A549 (cell line): ENCODE measurements around the gene CLTCL1. TPM values are rescaled to one million over a fixed set of nuclear protein-coding genes. Genes with fewer than 3 reads are reported as not detected.
A peak's percentile ranks its signal among the peaks of the same experiment; 100 is the strongest.

Source experiments
- ATAC-seq, 2 experiments: fragments of 200-7000 bp in 1 of 2; fragments of >200 bp in 1 of 2; cut with Nextera tagmentation in 1 of 2; cut with Tn5 transposase in 1 of 2; 3 replicates each; pipeline versions ENCODE4 v1.8.0 to v1.9.1; 2018 to 2020; ENCODE audit warnings: mild to moderate bottlenecking in 1 of 2, moderate library complexity in 1 of 2
- CTCF ChIA-PET: fragments of 300-600 bp; sonication (Branson Sonifier 250); formaldehyde crosslinking; extraction: SDS; loops from one replicate; lab custom pipeline; 2021; ENCODE audit warnings: antibody characterized with exemption, inconsistent platforms; lab: Yijun Ruan, JAX
- POLR2A ChIA-PET: fragments of 350-600 bp; formaldehyde crosslinking; extraction: SDS; loops from one replicate; lab custom pipeline; 2021; ENCODE audit warnings: antibody characterized with exemption, inconsistent platforms; lab: Yijun Ruan, JAX
- DNase-seq, 2 experiments: peaks; one replicate each; pipeline versions ENCODE4 v3.0.0 to v3.0.0-alpha.2; 2011 to 2016; ENCODE audit warnings: low read depth in 1 of 2, low spot score in 1 of 2
- FAIRE-seq: peaks from 2 replicates; lab custom pipeline; 2011; peaks lifted over from hg19 to GRCh38; lab: Jason Lieb, UNC
- H3K27ac ChIP-seq, 2 experiments: fragments of >200 bp; sonication (Bioruptor Twin); formaldehyde crosslinking; 3 replicates each; pipeline ENCODE4 v1.5.1; 2016 to 2017
- H3K4me1 ChIP-seq: fragments of >200 bp; sonication (Bioruptor Twin); formaldehyde crosslinking; 3 replicates; pipeline ENCODE4 v1.6.1; 2016
- H3K4me2 ChIP-seq: fragments of >200 bp; sonication (Bioruptor Twin); formaldehyde crosslinking; 3 replicates; pipeline ENCODE4 v1.6.1; 2016
- H3K4me3 ChIP-seq: fragments of >200 bp; sonication (Bioruptor Twin); formaldehyde crosslinking; 3 replicates; pipeline ENCODE4 v1.5.1; 2016
- H3K9me3 ChIP-seq: fragments of >200 bp; sonication (Bioruptor Twin); formaldehyde crosslinking; 3 replicates; pipeline ENCODE4 v1.6.1; 2016
- BCL3 ChIP-seq: fragments of >200 bp; sonication (Bioruptor Twin); formaldehyde crosslinking; IDR thresholded peaks from 3 replicates; pipeline ENCODE4 v1.6.1; 2016
- CHD2 ChIP-seq: fragments of 150-350 bp; IDR thresholded peaks from 2 replicates; pipeline ENCODE4 v1.6.1; 2014; ENCODE audit warnings: low read length; ENCODE audit not compliant: partially characterized antibody
- E2F6 ChIP-seq: IDR thresholded peaks from 2 replicates; pipeline ENCODE4 v1.6.1; 2012; ENCODE audit warnings: low read depth, borderline replicate concordance
- EHF ChIP-seq: fragments of 250-450 bp; sonication (Bioruptor Pico); IDR thresholded peaks from 2 replicates; pipeline ENCODE4 v1.5.0; 2020; ENCODE audit warnings: mild to moderate bottlenecking
- EHMT2 ChIP-seq: fragments of 200-600 bp; sonication (generic); IDR thresholded peaks from 2 replicates; pipeline ENCODE4 v1.6.1; 2016; ENCODE audit warnings: antibody characterized with exemption, low read depth, mild to moderate bottlenecking, moderate library complexity
- ESRRA ChIP-seq: fragments of 150-350 bp; IDR thresholded peaks from 2 replicates; pipeline ENCODE4 v1.6.1; 2014; ENCODE audit warnings: mild to moderate bottlenecking, low read length, borderline replicate concordance
- FOXS1 ChIP-seq: fragments of 250-450 bp; sonication (Bioruptor Pico); IDR thresholded peaks from 2 replicates; pipeline ENCODE4 v1.5.0; 2020; ENCODE audit warnings: mild to moderate bottlenecking, moderate library complexity
- HDAC2 ChIP-seq: fragments of 200-600 bp; sonication (generic); IDR thresholded peaks from 2 replicates; pipeline ENCODE4 v1.6.1; 2016
- JUN ChIP-seq, 2 experiments: fragments of >200 bp; sonication (Bioruptor Twin); formaldehyde crosslinking; IDR thresholded peaks; 2 replicates in 1 of 2; 3 replicates in 1 of 2; pipeline ENCODE4 v1.6.1; 2016 to 2017
- KDM5A ChIP-seq: fragments of 200-600 bp; sonication (generic); IDR thresholded peaks from 2 replicates; pipeline ENCODE4 v1.6.1; 2016; ENCODE audit warnings: antibody characterized with exemption, mild to moderate bottlenecking
- MAX ChIP-seq: IDR thresholded peaks from 2 replicates; pipeline ENCODE4 v1.6.1; 2012
- NPAS2 ChIP-seq: fragments of 250-450 bp; sonication (Bioruptor Pico); IDR thresholded peaks from 2 replicates; pipeline ENCODE4 v1.8.0; 2022; ENCODE audit warnings: mild to moderate bottlenecking, moderate library complexity, borderline replicate concordance
- PBX3 ChIP-seq: IDR thresholded peaks from 2 replicates; pipeline ENCODE4 v1.6.1; 2012
- PHF8 ChIP-seq: fragments of 200-600 bp; sonication (generic); IDR thresholded peaks from 2 replicates; pipeline ENCODE4 v1.6.1; 2016; ENCODE audit warnings: low read depth, mild to moderate bottlenecking, antibody characterized with exemption, moderate library complexity, borderline replicate concordance
- POLR2A ChIP-seq: IDR thresholded peaks from 2 replicates; pipeline ENCODE4 v1.6.1; 2012; ENCODE audit warnings: mild to moderate bottlenecking, low read length
- POLR2AphosphoS2 ChIP-seq: conservative IDR thresholded peaks from 2 replicates; pipeline ENCODE4 v1.6.1; 2012; ENCODE audit warnings: low read length, improper control_type of control experiment, inconsistent platforms
- RAD21 ChIP-seq, 2 experiments: fragments of >200 bp in 1 of 2; sonication (Bioruptor Twin) in 1 of 2; formaldehyde crosslinking in 1 of 2; IDR thresholded peaks in 1 of 2; conservative IDR thresholded peaks in 1 of 2; 2 replicates in 1 of 2; 3 replicates in 1 of 2; pipeline ENCODE4 v1.6.1; 2012 to 2018; ENCODE audit warnings: inconsistent platforms in 1 of 2
- ZFP36 ChIP-seq: fragments of 450-650 bp; IDR thresholded peaks from 2 replicates; pipeline ENCODE4 v1.6.1; 2014; ENCODE audit warnings: borderline replicate concordance; ENCODE audit not compliant: partially characterized antibody
- WGBS: methylation state at CpG from one replicate; pipeline ENCODE4 v1.1.6; 2017; ENCODE audit errors: missing lambda C conversion rate; 5-methylcytosine and 5-hydroxymethylcytosine counted together
- polyA minus RNA-seq: library from RNA; depleted of rRNA, polyadenylated mRNA; stranded (reverse); fragments of >200 nt; gene quantifications from 2 replicates; pipeline ENCODE4 v1.2.3, GENCODE V29; 2011; rRNA and poly(A)+ RNA removed
- polyA plus RNA-seq, 4 experiments: library from polyadenylated mRNA; depleted of rRNA in 3 of 4; stranded (reverse); fragments of >200 nt; fragmentation: RNase III in 1 of 4; extraction: RNeasy Plus Mini Kit Qiagen cat#74134 plus additional on column Dnase treatment in 1 of 4; gene quantifications; 2 replicates in 3 of 4; 3 replicates in 1 of 4; pipeline ENCODE4 v1.2.3, GENCODE V29; 2011 to 2017

Gene CLTCL1
- polyA plus RNA-seq (2011; rRNA removed) (8.6 and 13.0 TPM in 2 replicates), polyA plus RNA-seq (2017; fragmentation: RNase III; extraction: RNeasy Plus Mini Kit Qiagen cat#74134 plus additional on column Dnase treatment) (10.6 to 12.0 TPM (median 11.6 TPM) in 3 replicates), polyA minus RNA-seq (31.3 and 41.0 TPM in 2 replicates)
- 11.5 and 15.8 TPM in 2 replicates for polyA plus RNA-seq (2012; cell fraction: cytosol; rRNA removed)
- polyA plus RNA-seq (2012; cell fraction: nucleus; rRNA removed) = 57.2 and 61.3 TPM in 2 replicates

GRCh38 chr22:19291580-19292457 lies at the start of gene CLTCL1:
CLTCL1 (minus strand) TSS chr22:19291719; CDS start chr22:19291641, 78 bp downstream.
- ATAC-seq (peak; percentile 56 to 61), DNase-seq (peak; percentile 59 to 70), FAIRE-seq (no peak)
- no peaks in the 10 kb centered on the region for H3K9me3 ChIP-seq
- TF ChIP-seq PBX3 = peak; percentile 88
- TF ChIP-seq PHF8 = 0 out of 2 replicates have a peak, but pooled peaks have one; percentile 31
- peak; percentile 51 for TF ChIP-seq CHD2
- peak in 1 of 2 experiments; percentile 64; a peak in 2 of 5 replicates for TF ChIP-seq JUN (IDR thresholded peaks at IDR 0.05)
- no peak for TF ChIP-seq HDAC2
- TF ChIP-seq KDM5A = no peak
- peak; percentile 10 for TF ChIP-seq MAX
- 0 out of 3 replicates have a peak, but pooled peaks have one; percentile 41 for TF ChIP-seq BCL3
- no peak for TF ChIP-seq ESRRA
- no peak for TF ChIP-seq EHMT2
- no peak for TF ChIP-seq ZFP36
- 0 out of 5 replicates have a peak, but pooled peaks of 1 of the 2 experiments have one; percentile 6 for TF ChIP-seq RAD21 (conservative IDR thresholded peaks at IDR 0.05 in 1 of 2, IDR thresholded peaks at IDR 0.05 in 1 of 2)
- peak; percentile 55 for TF ChIP-seq POLR2A
- 0 out of 2 replicates have a peak, but pooled peaks have one; percentile 19 for TF ChIP-seq E2F6
- TF ChIP-seq NPAS2 (CRISPR knock-in tag) = no peak
- H3K27ac ChIP-seq = peak within 1 kb of the TSS; percentile 94 to 99
- ChIA-PET CTCF (interaction anchor here (1.3 to 1.5 kb wide), 2 partner anchors 8 kb away, joined by 3 to 4 read pairs; no protein-coding TSS in a partner anchor), POLR2A (interaction anchor here (1.1 kb wide), 2 partner anchors 17 to 20 kb away, joined by 3 to 6 read pairs; no protein-coding TSS in a partner anchor)
- peak within 1 kb of the TSS; percentile 98 for H3K4me2 ChIP-seq
- H3K4me1 ChIP-seq = peaks cover 45% of the 10 kb centered on the region
- 0% methylated on average over 4 of the region's 74 CpGs for WGBS
- H3K4me3 ChIP-seq = peak within 1 kb of the TSS; percentile 99

- 98% methylated on average over 2 of the region's 2 CpGs for WGBS
- ATAC-seq (no peak), FAIRE-seq (no peak), DNase-seq (no peak)
- Histone ChIP-seq H3K4me3 (no peak overlapping the region), H3K4me2 (no peak overlapping the region), H3K4me1 (no peaks in the 10 kb centered on the region), H3K27ac (no peak overlapping the region), H3K9me3 (peaks cover 7% of the 10 kb centered on the region; the same call in 1 of the 3 replicates)
- ChIA-PET POLR2A (no interaction called here), CTCF (no interaction called here)
- no peak for TF ChIP-seq PBX3
- no peak for TF ChIP-seq NPAS2 (CRISPR knock-in tag)
- no peak for TF ChIP-seq EHF (CRISPR knock-in tag)
- no peak for TF ChIP-seq POLR2AphosphoS2
- no peak for TF ChIP-seq E2F6
- no peak for TF ChIP-seq FOXS1 (CRISPR knock-in tag)
- no peak for TF ChIP-seq KDM5A
These were observed 45.6 kb upstream of the CLTCL1 start for GRCh38 chr22:19337137-19337536.
